Fibroblast of the aortic adventitia (primary cell): Measurements from ENCODE around the gene ALK. TPM values are rescaled to one million over a fixed set of nuclear protein-coding genes. Genes with fewer than 3 reads are reported as not detected.

Source experiments
- DNase-seq: peaks from one replicate; pipeline ENCODE4 v3.0.0-alpha.2; 2010; ENCODE audit warnings: low read depth
- H3K4me3 ChIP-seq: 2 replicates; pipeline ENCODE4 v1.5.1; 2011; ENCODE audit warnings: low read depth, mild to moderate bottlenecking, control low read depth, low read length, moderate library complexity
- CTCF ChIP-seq: IDR thresholded peaks from 2 replicates; pipeline ENCODE4 v1.5.1; 2011; ENCODE audit warnings: mild to moderate bottlenecking, low read length, control low read depth, inconsistent platforms; ENCODE audit not compliant: insufficient read depth
- total RNA-seq: library from RNA; depleted of rRNA; stranded (reverse); fragments of >200 nt; gene quantifications from 2 replicates; pipeline ENCODE4 v1.2.3, GENCODE V29; 2012; ENCODE audit warnings: low replicate concordance

Gene ALK
- total RNA-seq, 1 donor: 0.27 TPM

- no peak for TF ChIP-seq CTCF
- DNase-seq: no peak
- no peak overlapping the region for H3K4me3 ChIP-seq
Observed at GRCh38 chr2:29443151-29443550, 478.2 kb downstream of the ALK start.

GRCh38 chr2:29440921-29441623 is 480.3 kb downstream of the ALK start:
- H3K4me3 ChIP-seq: no peak overlapping the region

GRCh38 chr2:29433920-29434319 is 487.5 kb downstream of the ALK start:
- TF ChIP-seq CTCF: no peak
- no peak overlapping the region for H3K4me3 ChIP-seq
- DNase-seq: no peak

More at GRCh38 chr2:29440921-29441623, 480.3 kb downstream of the ALK start:
- DNase-seq: no peak
- no peak for TF ChIP-seq CTCF

GRCh38 chr2:29433128-29433527 is 488.3 kb downstream of the ALK start:
- no peak for DNase-seq
- H3K4me3 ChIP-seq: no peak overlapping the region
- TF ChIP-seq CTCF: no peak

GRCh38 chr2:29431485-29431884 is 489.9 kb downstream of the ALK start:
- H3K4me3 ChIP-seq: no peak overlapping the region
- no peak for DNase-seq
- no peak for TF ChIP-seq CTCF

GRCh38 chr2:29430382-29431112 is 490.8 kb downstream of the ALK start:
- no peak for TF ChIP-seq CTCF
- H3K4me3 ChIP-seq: no peak overlapping the region
- DNase-seq: no peak
